GM18498 (cell line): ENCODE measurements around the gene CHGA.

Source experiments
- ATAC-seq: cut with Tn5 transposase; IDR thresholded peaks from one replicate; pipeline ENCODE4 v1.9.1; 2021; ENCODE audit warnings: mild to moderate bottlenecking, moderate library complexity; ENCODE audit not compliant: unreplicated experiment

CHGA gene

GRCh38 chr14:92976268-92976667, 53.3 kb downstream of the CHGA start:
- no peak for ATAC-seq

GRCh38 chr14:92978229-92979021, 55.5 kb downstream of the CHGA start:
- no peak for ATAC-seq

- no peak for ATAC-seq
Observed at GRCh38 chr14:92980866-92981265, 57.9 kb downstream of the CHGA start.

GRCh38 chr14:92981726-92982125, 58.8 kb downstream of the CHGA start:
- no peak for ATAC-seq

- no peak for ATAC-seq
Observed at GRCh38 chr14:92982956-92983355, 60.0 kb downstream of the CHGA start.

GRCh38 chr14:92984082-92984788, 61.3 kb downstream of the CHGA start:
- no peak for ATAC-seq
